Bronchial epithelial cell (primary cell): ENCODE results near the gene SLC22A3. TPM values are rescaled to one million over a fixed set of nuclear protein-coding genes. Genes with fewer than 3 reads are reported as not detected.
A peak's percentile ranks its signal among the peaks of the same experiment; 100 is the strongest.

Experiments used
- DNase-seq: peaks from one replicate; pipeline ENCODE4 v3.0.0-alpha.2; 2010; ENCODE audit warnings: low read depth
- FAIRE-seq: peaks from 2 replicates; lab custom pipeline; 2011; peaks lifted over from hg19 to GRCh38; lab: Jason Lieb, UNC
- H3K27me3 ChIP-seq: 2 replicates; pipeline ENCODE4 v1.5.1; 2011; ENCODE audit warnings: low read length; ENCODE audit not compliant: control insufficient read depth, insufficient read depth
- H3K36me3 ChIP-seq: 2 replicates; pipeline ENCODE4 v1.5.1; 2011; ENCODE audit warnings: low read length; ENCODE audit not compliant: control insufficient read depth, insufficient read depth
- H3K4me3 ChIP-seq: 2 replicates; pipeline ENCODE4 v1.5.1; 2011; ENCODE audit warnings: mild to moderate bottlenecking, low read depth, low read length, control low read depth
- CTCF ChIP-seq: IDR thresholded peaks from 2 replicates; pipeline ENCODE4 v1.5.1; 2011; ENCODE audit warnings: mild to moderate bottlenecking, moderate library complexity, low read length, control low read depth, inconsistent platforms; ENCODE audit not compliant: insufficient read depth, severe bottlenecking
- total RNA-seq: library from RNA; depleted of rRNA; stranded (reverse); fragments of >200 nt; gene quantifications from 2 replicates; pipeline ENCODE4 v1.2.1, GENCODE V29; 2014

Gene SLC22A3
- total RNA-seq, 1 donor from 2014 or later: 8.2 TPM

- H3K4me3 ChIP-seq: no peak overlapping the region
- peak; percentile 46 for DNase-seq
- no peak for FAIRE-seq
- TF ChIP-seq CTCF: no peak
- no peaks in the 10 kb centered on the region for H3K36me3 ChIP-seq
- no peaks in the 10 kb centered on the region for H3K27me3 ChIP-seq
Measured at GRCh38 chr6:160376445-160376844, 28.3 kb downstream of the SLC22A3 start.

GRCh38 chr6:160378218-160378617 lies 30.0 kb downstream of the SLC22A3 start:
- H3K27me3 ChIP-seq: no peaks in the 10 kb centered on the region
- H3K36me3 ChIP-seq: no peaks in the 10 kb centered on the region
- TF ChIP-seq CTCF: no peak
- FAIRE-seq: no peak
- DNase-seq: peak; percentile 93
- H3K4me3 ChIP-seq: no peak overlapping the region

- FAIRE-seq (no peak), DNase-seq (peak; percentile 15)
- no peaks in the 10 kb centered on the region for H3K36me3 ChIP-seq
- no peaks in the 10 kb centered on the region for H3K27me3 ChIP-seq
- no peak for TF ChIP-seq CTCF
- no peak overlapping the region for H3K4me3 ChIP-seq
Measured at GRCh38 chr6:160378882-160379281, 30.7 kb downstream of the SLC22A3 start.

- no peaks in the 10 kb centered on the region for H3K36me3 ChIP-seq
- H3K27me3 ChIP-seq: no peaks in the 10 kb centered on the region
- FAIRE-seq (no peak), DNase-seq (peak; percentile 92)
- no peak overlapping the region for H3K4me3 ChIP-seq
- no peak for TF ChIP-seq CTCF
Measured at GRCh38 chr6:160379466-160379865, 31.3 kb downstream of the SLC22A3 start.

GRCh38 chr6:160382946-160383345 lies 34.8 kb downstream of the SLC22A3 start:
- Histone ChIP-seq H3K4me3 (no peak overlapping the region), H3K36me3 (no peaks in the 10 kb centered on the region), H3K27me3 (no peaks in the 10 kb centered on the region)
- TF ChIP-seq CTCF: no peak
- DNase-seq (no peak), FAIRE-seq (no peak)

GRCh38 chr6:160386869-160387530 lies 38.8 kb downstream of the SLC22A3 start:
- peak; percentile 69 for TF ChIP-seq CTCF
- DNase-seq (peak; percentile 94), FAIRE-seq (peak; percentile 96)
- no peaks in the 10 kb centered on the region for H3K36me3 ChIP-seq
- no peaks in the 10 kb centered on the region for H3K27me3 ChIP-seq
- no peak overlapping the region for H3K4me3 ChIP-seq
